Measurements from ENCODE around the gene ARHGAP19. TPM values are rescaled to one million over a fixed set of nuclear protein-coding genes. Genes with fewer than 3 reads are reported as not detected.

The ARHGAP19 gene
- total RNA-seq, 1 experiment from 2014 or later, result 33.2 TPM

DNA sequence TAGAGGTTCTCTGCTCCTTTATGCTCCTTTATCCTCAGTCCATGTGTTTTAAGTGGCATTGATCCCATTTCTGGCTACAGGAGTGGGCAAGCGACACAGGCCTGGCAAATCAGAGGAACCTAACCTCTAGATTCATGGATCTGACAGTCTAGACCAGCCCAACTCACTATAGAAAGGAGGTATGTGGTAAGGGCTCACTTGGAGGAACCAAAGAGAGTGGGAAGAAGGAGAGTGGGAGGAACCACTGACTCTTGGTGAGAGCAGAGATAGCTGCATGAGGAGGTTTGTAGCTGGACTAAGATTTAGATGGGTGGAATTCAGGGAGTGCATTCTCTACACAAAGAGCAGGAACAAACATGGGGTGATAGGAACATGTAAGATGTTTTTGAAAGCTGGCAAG lies 15.0 kb upstream of the ARHGAP19 start:
- no peak overlapping the region for H3K27ac Mint-ChIP-seq
- H3K4me3 Mint-ChIP-seq, result no peak overlapping the region
- no peak overlapping the region for H2BK20ac ChIP-seq (ENCODE audit: low read depth, low read length, poor library complexity, severe bottlenecking)
- no peaks in the 10 kb centered on the region for H3K27me3 ChIP-seq (ENCODE audit: insufficient read depth, low read length)
- H3K9me3 Mint-ChIP-seq, result no peaks in the 10 kb centered on the region
- H4K8ac ChIP-seq (replicated peaks; ENCODE audit: insufficient read length, low read depth, low read length), result no peak overlapping the region
- no peaks in the 10 kb centered on the region for H3K23me2 ChIP-seq (ENCODE audit: insufficient read length, low read depth, low read length, poor library complexity, severe bottlenecking)
- no peak overlapping the region for H3K27ac ChIP-seq (ENCODE audit: insufficient read length, low read depth, low read length)
- no peak overlapping the region for H3K14ac ChIP-seq (ENCODE audit: insufficient read depth, low read length)
- H3K4ac ChIP-seq (ENCODE audit: low read depth, low read length), result no peak overlapping the region
- H3K27me3 Mint-ChIP-seq (ENCODE audit: low read depth), result no peaks in the 10 kb centered on the region
- no peaks in the 10 kb centered on the region for H3K36me3 Mint-ChIP-seq (ENCODE audit: insufficient read depth in 1 of 3, low read depth in 3 of 3)
- H2BK15ac ChIP-seq (ENCODE audit: low read depth, low read length), result no peak overlapping the region
- WGBS (ENCODE audit: extremely low coverage, insufficient read length, low lambda C conversion rate), result no CpG with 5 or more reads among the region's 1 CpG
- H3K79me1 ChIP-seq (ENCODE audit: insufficient read depth, low read depth, low read length, poor library complexity, severe bottlenecking), result no peaks in the 10 kb centered on the region
- H4K20me1 ChIP-seq (ENCODE audit: control insufficient read depth, insufficient read depth, insufficient read length), result no peaks in the 10 kb centered on the region
- H4K5ac ChIP-seq (ENCODE audit: insufficient read length, low read depth, low read length), result no peak overlapping the region
- H3K23ac ChIP-seq (ENCODE audit: insufficient read length, low read depth, low read length), result no peak overlapping the region
- no peak for DNase-seq
- H3K56ac ChIP-seq (ENCODE audit: insufficient read length, low read depth, low read length), result no peak overlapping the region
- H2AFZ ChIP-seq (ENCODE audit: low read length), result no peak overlapping the region
- TF ChIP-seq, protein P1, sequence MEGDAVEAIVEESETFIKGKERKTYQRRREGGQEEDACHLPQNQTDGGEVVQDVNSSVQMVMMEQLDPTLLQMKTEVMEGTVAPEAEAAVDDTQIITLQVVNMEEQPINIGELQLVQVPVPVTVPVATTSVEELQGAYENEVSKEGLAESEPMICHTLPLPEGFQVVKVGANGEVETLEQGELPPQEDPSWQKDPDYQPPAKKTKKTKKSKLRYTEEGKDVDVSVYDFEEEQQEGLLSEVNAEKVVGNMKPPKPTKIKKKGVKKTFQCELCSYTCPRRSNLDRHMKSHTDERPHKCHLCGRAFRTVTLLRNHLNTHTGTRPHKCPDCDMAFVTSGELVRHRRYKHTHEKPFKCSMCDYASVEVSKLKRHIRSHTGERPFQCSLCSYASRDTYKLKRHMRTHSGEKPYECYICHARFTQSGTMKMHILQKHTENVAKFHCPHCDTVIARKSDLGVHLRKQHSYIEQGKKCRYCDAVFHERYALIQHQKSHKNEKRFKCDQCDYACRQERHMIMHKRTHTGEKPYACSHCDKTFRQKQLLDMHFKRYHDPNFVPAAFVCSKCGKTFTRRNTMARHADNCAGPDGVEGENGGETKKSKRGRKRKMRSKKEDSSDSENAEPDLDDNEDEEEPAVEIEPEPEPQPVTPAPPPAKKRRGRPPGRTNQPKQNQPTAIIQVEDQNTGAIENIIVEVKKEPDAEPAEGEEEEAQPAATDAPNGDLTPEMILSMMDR (conservative IDR thresholded peaks at IDR 0.05), result no peak
- H4K91ac ChIP-seq (ENCODE audit: insufficient read length, low read depth, low read length), result no peak overlapping the region
- H3K79me2 ChIP-seq (ENCODE audit: insufficient read depth, low read length), result no peaks in the 10 kb centered on the region
- H3K4me1 ChIP-seq (ENCODE audit: insufficient read depth, low read length), result no peaks in the 10 kb centered on the region
- no peak overlapping the region for H3K9ac ChIP-seq (ENCODE audit: extremely low read depth, insufficient read length, low read length)
- no peak overlapping the region for H3T11ph ChIP-seq (ENCODE audit: low read length)
- no peak overlapping the region for H2AK5ac ChIP-seq (ENCODE audit: insufficient read length, low read length)
- no peak overlapping the region for H3K18ac ChIP-seq (ENCODE audit: insufficient read length, low read depth, low read length)
- H2BK5ac ChIP-seq (ENCODE audit: insufficient read length, low read length), result no peak overlapping the region
- no peak overlapping the region for H2BK120ac ChIP-seq (ENCODE audit: low read depth, low read length, poor library complexity, severe bottlenecking)
- H3K4me1 Mint-ChIP-seq, result no peaks in the 10 kb centered on the region
- no peak overlapping the region for H3K4me2 ChIP-seq (ENCODE audit: insufficient read depth, insufficient read length, low read length)
- no peaks in the 10 kb centered on the region for H3K9me3 ChIP-seq (ENCODE audit: control insufficient read depth, low read depth, low read length)
- H2BK12ac ChIP-seq (ENCODE audit: insufficient read length, low read depth, low read length), result no peak overlapping the region
